HEK293T (cell line): ENCODE results near the gene SPNS2.

Experiments used
- BHLHE40 ChIP-seq: fragments of 450-650 bp; IDR thresholded peaks from 2 replicates; pipeline ENCODE4 v1.6.1; 2016; ENCODE audit warnings: mild to moderate bottlenecking, moderate library complexity, borderline replicate concordance
- FOXA1 ChIP-seq: fragments of 450-650 bp; IDR thresholded peaks from 2 replicates; pipeline ENCODE4 v1.6.1; 2016; ENCODE audit warnings: mild to moderate bottlenecking
- FOXK2 ChIP-seq: fragments of 450-650 bp; IDR thresholded peaks from 2 replicates; pipeline ENCODE4 v1.6.1; 2016; ENCODE audit warnings: mild to moderate bottlenecking
- FOXM1 ChIP-seq: fragments of 450-650 bp; IDR thresholded peaks from 2 replicates; pipeline ENCODE4 v1.6.1; 2017; ENCODE audit warnings: mild to moderate bottlenecking, borderline replicate concordance
- L3MBTL2 ChIP-seq: fragments of 450-650 bp; conservative IDR thresholded peaks from 2 replicates; pipeline ENCODE4 v1.6.1; 2016; ENCODE audit warnings: mild to moderate bottlenecking
- LEF1 ChIP-seq: fragments of 450-650 bp; IDR thresholded peaks from 2 replicates; pipeline ENCODE4 v1.6.1; 2017; ENCODE audit warnings: mild to moderate bottlenecking, borderline replicate concordance
- ZNF384 ChIP-seq: fragments of 450-650 bp; IDR thresholded peaks from 2 replicates; pipeline ENCODE4 v1.6.1; 2016

- no peak for TF ChIP-seq BHLHE40
- TF ChIP-seq LEF1, result no peak
- no peak for TF ChIP-seq FOXA1
- no peak for TF ChIP-seq FOXK2
- no peak for TF ChIP-seq ZNF384
- TF ChIP-seq FOXM1, result no peak
- TF ChIP-seq L3MBTL2, result no peak
Measured at GRCh38 chr17:4519361-4519788, 20.7 kb downstream of the SPNS2 start.
